GM18867 (cell line): Measurements from ENCODE around the gene MROH8.
A peak's percentile ranks its signal among the peaks of the same experiment; 100 is the strongest.

Experiments used
- ATAC-seq: cut with Tn5 transposase; IDR thresholded peaks from one replicate; pipeline ENCODE4 v1.9.1; 2021; ENCODE audit warnings: mild to moderate bottlenecking, moderate library complexity; ENCODE audit not compliant: unreplicated experiment

The MROH8 gene

GRCh38 chr20:37200376-37200775 lies 21.0 kb upstream of the MROH8 start:
- no peak for ATAC-seq

GRCh38 chr20:37198932-37199660 lies 19.7 kb upstream of the MROH8 start:
- ATAC-seq = no peak

GRCh38 chr20:37194621-37195417 lies 15.5 kb upstream of the MROH8 start:
- ATAC-seq = no peak

GRCh38 chr20:37193821-37194220 lies 14.5 kb upstream of the MROH8 start:
- ATAC-seq = no peak

GRCh38 chr20:37193226-37193625 lies 13.9 kb upstream of the MROH8 start:
- ATAC-seq = no peak

- peak; percentile 70 for ATAC-seq
These were observed 12.9 kb upstream of the MROH8 start for GRCh38 chr20:37192137-37192854.

GRCh38 chr20:37190354-37191112 lies 11.2 kb upstream of the MROH8 start:
- ATAC-seq = no peak

- no peak for ATAC-seq
These were observed 10.2 kb upstream of the MROH8 start for GRCh38 chr20:37189416-37190016.

- ATAC-seq = no peak
These were observed 9.4 kb upstream of the MROH8 start for GRCh38 chr20:37188787-37189186.

GRCh38 chr20:37185686-37186085 lies 6.3 kb upstream of the MROH8 start:
- no peak for ATAC-seq

GRCh38 chr20:37179683-37180524 lies 556 bp upstream of the MROH8 start:
- no peak for ATAC-seq

GRCh38 chr20:37172836-37173235 lies 6.5 kb downstream of the MROH8 start:
- no peak for ATAC-seq

GRCh38 chr20:37166867-37167266 lies 12.5 kb downstream of the MROH8 start:
- ATAC-seq = no peak

- no peak for ATAC-seq
These were observed 14.3 kb downstream of the MROH8 start for GRCh38 chr20:37165031-37165430.

- no peak for ATAC-seq
These were observed 15.4 kb downstream of the MROH8 start for GRCh38 chr20:37163832-37164554.

- no peak for ATAC-seq
These were observed 16.7 kb downstream of the MROH8 start for GRCh38 chr20:37162646-37163045.

- no peak for ATAC-seq
These were observed 17.4 kb downstream of the MROH8 start for GRCh38 chr20:37161830-37162549.

- ATAC-seq = no peak
These were observed 18.7 kb downstream of the MROH8 start for GRCh38 chr20:37160683-37161082.
